ENCODE results near the gene TFAP2E.

- TF ChIP-seq CTCF (IDR thresholded peaks at IDR 0.05; ENCODE audit: poor library complexity, severe bottlenecking) = no peak
- TF ChIP-seq POLR2AphosphoS5 (IDR thresholded peaks at IDR 0.05) = no peak
- no peak for TF ChIP-seq EP300 (conservative IDR thresholded peaks at IDR 0.05; ENCODE audit: poor library complexity, severe bottlenecking)
- no peak for TF ChIP-seq REST (IDR thresholded peaks at IDR 0.05; ENCODE audit: borderline replicate concordance)
- no peak for TF ChIP-seq EZH2 (IDR thresholded peaks at IDR 0.05; ENCODE audit: borderline replicate concordance, insufficient read depth, low read length, poor library complexity, severe bottlenecking)
- no peak for TF ChIP-seq RAD21 (conservative IDR thresholded peaks at IDR 0.05)
Observed at GRCh38 chr1:35539073-35539823, 33.9 kb upstream of the TFAP2E start.
